NT2/D1 (cell line): ENCODE data around the gene HIPK2.

Experiments used
- SUZ12 ChIP-seq: IDR thresholded peaks from 2 replicates; pipeline ENCODE4 v1.6.1; 2011; ENCODE audit not compliant: insufficient read length, insufficient read depth; ENCODE audit errors: extremely low read depth
- YY1 ChIP-seq: IDR thresholded peaks from 2 replicates; pipeline ENCODE4 v1.6.1; 2011; ENCODE audit not compliant: insufficient read length, insufficient read depth
- ZNF274 ChIP-seq: IDR thresholded peaks from 2 replicates; pipeline ENCODE4 v1.6.1; 2011; ENCODE audit warnings: mild to moderate bottlenecking, low read depth, low read length

DNA sequence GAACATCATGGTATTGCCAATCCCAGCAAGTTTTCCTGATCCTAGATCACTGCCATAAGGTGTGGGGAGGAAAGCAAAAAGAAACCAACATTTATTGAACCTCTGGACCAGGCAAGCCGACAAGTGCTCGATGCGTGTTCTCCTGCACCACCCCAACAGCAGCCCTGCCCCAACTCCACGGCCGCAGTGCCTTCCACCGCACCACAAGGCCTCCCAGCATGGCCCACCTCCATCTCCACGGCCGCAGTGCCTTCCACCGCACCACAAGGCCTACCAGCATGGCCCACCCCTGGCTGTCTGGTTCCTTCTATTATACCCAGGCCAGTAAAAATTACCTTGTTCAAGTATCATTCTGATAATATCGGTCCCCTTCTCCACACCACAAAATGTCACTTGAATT lies 8.7 kb downstream of the HIPK2 start:
- TF ChIP-seq ZNF274 (no peak), YY1 (no peak), SUZ12 (no peak)
